ENCODE results near the gene CTNNA3.

CTNNA3 gene

Small RNA genes lying within 50 kb of the gene (small RNA-seq; reads per million reads assigned to genes)
- gene AL607023.1 (0 reads per million in 2 experiments), gene MIR7151 (0 to 0.04 reads per million in 2 experiments)

Measured in SK-N-DZ (cell line).